HG03095 (cell line): ENCODE data around the gene WWC1.
"Not testable (repeated sequence)": the region's sequence is repeated elsewhere in the genome, so short reads cannot be mapped to it uniquely, and the experiment has no call there.

ENCODE experiments used
- ATAC-seq: cut with Tn5 transposase; IDR thresholded peaks from one replicate; pipeline ENCODE4 v1.9.1; 2021; ENCODE audit warnings: moderate library complexity; ENCODE audit not compliant: unreplicated experiment

WWC1 gene

GRCh38 chr5:168285696-168286095, 5.7 kb upstream of the WWC1 start:
- ATAC-seq = no peak

- ATAC-seq = no peak
These were observed 5.1 kb upstream of the WWC1 start for GRCh38 chr5:168286386-168286785.

- ATAC-seq = not testable (repeated sequence)
These were observed 4.6 kb upstream of the WWC1 start for GRCh38 chr5:168286863-168287262.

GRCh38 chr5:168287362-168287761, 4.1 kb upstream of the WWC1 start:
- no peak for ATAC-seq

- no peak for ATAC-seq
These were observed 2.8 kb upstream of the WWC1 start for GRCh38 chr5:168288349-168289245.

- ATAC-seq = no peak
These were observed 523 bp upstream of the WWC1 start for GRCh38 chr5:168290902-168291341.

GRCh38 chr5:168291964-168292785, 730 bp downstream of the WWC1 start:
- peak; percentile 3 for ATAC-seq

GRCh38 chr5:168292786-168293696, 1.6 kb downstream of the WWC1 start:
- no peak for ATAC-seq

- ATAC-seq = no peak
These were observed 4.2 kb downstream of the WWC1 start for GRCh38 chr5:168295574-168296201.

- no peak for ATAC-seq
These were observed 5.2 kb downstream of the WWC1 start for GRCh38 chr5:168296682-168297081.

GRCh38 chr5:168298949-168299348, 7.5 kb downstream of the WWC1 start:
- ATAC-seq = no peak

- no peak for ATAC-seq
These were observed 7.9 kb downstream of the WWC1 start for GRCh38 chr5:168299372-168299771.

- no peak for ATAC-seq
These were observed 9.1 kb downstream of the WWC1 start for GRCh38 chr5:168300326-168301182.

GRCh38 chr5:168301593-168302390, 10.3 kb downstream of the WWC1 start:
- no peak for ATAC-seq

GRCh38 chr5:168302785-168303184, 11.3 kb downstream of the WWC1 start:
- no peak for ATAC-seq

GRCh38 chr5:168303393-168304025, 12.1 kb downstream of the WWC1 start:
- ATAC-seq = no peak

- no peak for ATAC-seq
These were observed 12.9 kb downstream of the WWC1 start for GRCh38 chr5:168304349-168304748.

GRCh38 chr5:168305281-168305680, 13.8 kb downstream of the WWC1 start:
- no peak for ATAC-seq
